ENCODE results near the gene TBRG4.

DNA sequence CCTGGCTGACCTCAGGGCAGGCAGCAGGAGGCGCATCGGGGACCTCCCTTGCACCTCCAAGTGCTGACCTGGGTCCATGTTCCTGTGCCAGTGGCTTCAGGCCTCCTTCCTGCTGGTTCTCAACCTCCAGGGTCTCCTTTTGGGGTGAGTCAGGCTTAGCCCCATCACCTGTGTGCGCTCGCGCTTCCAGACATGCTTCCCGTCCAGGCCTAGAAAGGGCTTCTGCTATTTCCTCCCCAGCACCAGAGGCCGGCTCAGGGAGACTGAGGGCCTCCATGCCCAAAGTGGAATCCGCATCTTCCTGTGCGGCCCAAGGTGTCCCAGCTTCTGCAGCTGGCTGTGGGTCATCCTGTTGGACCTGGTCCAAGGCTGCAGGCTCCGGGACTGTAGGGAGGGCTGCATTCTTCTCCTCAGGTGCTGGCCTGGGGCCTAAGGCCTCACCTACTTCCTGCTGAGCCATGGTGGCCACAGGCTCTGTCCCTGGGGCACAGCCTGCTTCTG, 28.6 kb downstream of the TBRG4 start:
- TF ChIP-seq, protein P1, sequence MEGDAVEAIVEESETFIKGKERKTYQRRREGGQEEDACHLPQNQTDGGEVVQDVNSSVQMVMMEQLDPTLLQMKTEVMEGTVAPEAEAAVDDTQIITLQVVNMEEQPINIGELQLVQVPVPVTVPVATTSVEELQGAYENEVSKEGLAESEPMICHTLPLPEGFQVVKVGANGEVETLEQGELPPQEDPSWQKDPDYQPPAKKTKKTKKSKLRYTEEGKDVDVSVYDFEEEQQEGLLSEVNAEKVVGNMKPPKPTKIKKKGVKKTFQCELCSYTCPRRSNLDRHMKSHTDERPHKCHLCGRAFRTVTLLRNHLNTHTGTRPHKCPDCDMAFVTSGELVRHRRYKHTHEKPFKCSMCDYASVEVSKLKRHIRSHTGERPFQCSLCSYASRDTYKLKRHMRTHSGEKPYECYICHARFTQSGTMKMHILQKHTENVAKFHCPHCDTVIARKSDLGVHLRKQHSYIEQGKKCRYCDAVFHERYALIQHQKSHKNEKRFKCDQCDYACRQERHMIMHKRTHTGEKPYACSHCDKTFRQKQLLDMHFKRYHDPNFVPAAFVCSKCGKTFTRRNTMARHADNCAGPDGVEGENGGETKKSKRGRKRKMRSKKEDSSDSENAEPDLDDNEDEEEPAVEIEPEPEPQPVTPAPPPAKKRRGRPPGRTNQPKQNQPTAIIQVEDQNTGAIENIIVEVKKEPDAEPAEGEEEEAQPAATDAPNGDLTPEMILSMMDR (IDR thresholded peaks at IDR 0.05; ENCODE audit: insufficient read depth, low read length), result no peak
- TF ChIP-seq, protein P2, sequence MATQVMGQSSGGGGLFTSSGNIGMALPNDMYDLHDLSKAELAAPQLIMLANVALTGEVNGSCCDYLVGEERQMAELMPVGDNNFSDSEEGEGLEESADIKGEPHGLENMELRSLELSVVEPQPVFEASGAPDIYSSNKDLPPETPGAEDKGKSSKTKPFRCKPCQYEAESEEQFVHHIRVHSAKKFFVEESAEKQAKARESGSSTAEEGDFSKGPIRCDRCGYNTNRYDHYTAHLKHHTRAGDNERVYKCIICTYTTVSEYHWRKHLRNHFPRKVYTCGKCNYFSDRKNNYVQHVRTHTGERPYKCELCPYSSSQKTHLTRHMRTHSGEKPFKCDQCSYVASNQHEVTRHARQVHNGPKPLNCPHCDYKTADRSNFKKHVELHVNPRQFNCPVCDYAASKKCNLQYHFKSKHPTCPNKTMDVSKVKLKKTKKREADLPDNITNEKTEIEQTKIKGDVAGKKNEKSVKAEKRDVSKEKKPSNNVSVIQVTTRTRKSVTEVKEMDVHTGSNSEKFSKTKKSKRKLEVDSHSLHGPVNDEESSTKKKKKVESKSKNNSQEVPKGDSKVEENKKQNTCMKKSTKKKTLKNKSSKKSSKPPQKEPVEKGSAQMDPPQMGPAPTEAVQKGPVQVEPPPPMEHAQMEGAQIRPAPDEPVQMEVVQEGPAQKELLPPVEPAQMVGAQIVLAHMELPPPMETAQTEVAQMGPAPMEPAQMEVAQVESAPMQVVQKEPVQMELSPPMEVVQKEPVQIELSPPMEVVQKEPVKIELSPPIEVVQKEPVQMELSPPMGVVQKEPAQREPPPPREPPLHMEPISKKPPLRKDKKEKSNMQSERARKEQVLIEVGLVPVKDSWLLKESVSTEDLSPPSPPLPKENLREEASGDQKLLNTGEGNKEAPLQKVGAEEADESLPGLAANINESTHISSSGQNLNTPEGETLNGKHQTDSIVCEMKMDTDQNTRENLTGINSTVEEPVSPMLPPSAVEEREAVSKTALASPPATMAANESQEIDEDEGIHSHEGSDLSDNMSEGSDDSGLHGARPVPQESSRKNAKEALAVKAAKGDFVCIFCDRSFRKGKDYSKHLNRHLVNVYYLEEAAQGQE (IDR thresholded peaks at IDR 0.05; ENCODE audit: insufficient replicate concordance, low read depth), result no peak
- TF ChIP-seq POLR2AphosphoS5 (IDR thresholded peaks at IDR 0.05; ENCODE audit: low read depth), result no peak
- TF ChIP-seq SPI1 (IDR thresholded peaks at IDR 0.05; ENCODE audit: borderline replicate concordance, low read depth), result no peak
